GM21529 (cell line): ENCODE measurements around the gene TMEM40.
A peak's percentile ranks its signal among the peaks of the same experiment; 100 is the strongest.
"Not testable (repeated sequence)": the region's sequence is repeated elsewhere in the genome, so short reads cannot be mapped to it uniquely, and the experiment has no call there.

ENCODE experiments used
- ATAC-seq: cut with Tn5 transposase; IDR thresholded peaks from one replicate; pipeline ENCODE4 v1.9.1; 2021; ENCODE audit not compliant: unreplicated experiment

TMEM40 gene, protein sequence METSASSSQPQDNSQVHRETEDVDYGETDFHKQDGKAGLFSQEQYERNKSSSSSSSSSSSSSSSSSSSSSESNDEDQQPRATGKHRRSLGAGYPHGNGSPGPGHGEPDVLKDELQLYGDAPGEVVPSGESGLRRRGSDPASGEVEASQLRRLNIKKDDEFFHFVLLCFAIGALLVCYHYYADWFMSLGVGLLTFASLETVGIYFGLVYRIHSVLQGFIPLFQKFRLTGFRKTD

DNA sequence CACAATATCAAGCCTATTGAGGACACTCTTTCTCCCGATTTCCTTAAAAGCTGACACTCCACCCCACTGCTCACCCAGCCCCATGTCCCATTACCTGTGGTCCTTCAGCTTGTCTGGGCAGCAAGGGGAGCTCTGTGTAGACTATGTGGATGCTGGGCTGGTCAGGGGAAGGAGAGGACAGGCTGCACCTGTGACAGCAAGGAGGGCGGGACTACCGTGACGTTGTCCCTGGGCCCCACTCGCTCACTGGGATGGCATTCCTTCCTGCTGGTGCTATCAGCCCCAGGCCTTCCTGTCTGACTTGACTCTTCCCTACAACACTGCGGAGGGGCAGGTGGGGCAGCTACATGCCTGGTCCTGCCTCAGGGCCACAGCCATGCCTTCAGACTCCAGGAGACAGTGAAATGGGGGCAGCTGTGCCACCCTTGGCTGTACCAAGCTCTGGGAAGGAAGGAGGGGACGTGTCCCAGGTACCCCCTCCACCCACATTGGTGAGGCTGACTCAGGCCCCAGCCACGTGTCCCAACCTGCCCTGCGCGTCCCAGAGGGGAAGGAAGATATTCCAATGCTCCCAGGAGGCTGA, at the start of gene TMEM40:
TSS of gene TMEM40 (minus strand) at position 163 of the 583 bp plus-strand sequence. CDS start 9,427 bp downstream, outside the sequence.
- ATAC-seq, result no peak

DNA sequence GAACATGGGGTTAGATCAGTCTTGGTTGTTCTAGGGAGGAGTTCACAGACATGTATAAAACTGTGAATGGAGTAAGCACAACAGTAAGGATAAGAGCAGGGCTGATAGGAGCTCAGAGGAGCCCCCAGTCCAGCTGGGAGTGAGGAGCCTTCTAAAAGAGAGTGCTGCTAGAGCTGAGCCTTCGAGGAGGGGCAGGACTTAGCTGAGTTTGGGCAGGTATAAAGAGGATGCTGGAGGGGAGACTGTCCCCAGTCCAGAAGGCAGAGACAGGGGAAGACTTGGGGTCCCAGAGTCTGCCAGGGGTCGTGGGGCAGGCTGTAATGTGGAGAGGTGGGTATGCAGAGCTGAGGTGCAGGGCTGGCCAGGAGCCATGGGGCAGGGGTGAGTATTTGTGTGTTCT, 49.5 kb upstream of the TMEM40 start:
- ATAC-seq, result no peak

DNA sequence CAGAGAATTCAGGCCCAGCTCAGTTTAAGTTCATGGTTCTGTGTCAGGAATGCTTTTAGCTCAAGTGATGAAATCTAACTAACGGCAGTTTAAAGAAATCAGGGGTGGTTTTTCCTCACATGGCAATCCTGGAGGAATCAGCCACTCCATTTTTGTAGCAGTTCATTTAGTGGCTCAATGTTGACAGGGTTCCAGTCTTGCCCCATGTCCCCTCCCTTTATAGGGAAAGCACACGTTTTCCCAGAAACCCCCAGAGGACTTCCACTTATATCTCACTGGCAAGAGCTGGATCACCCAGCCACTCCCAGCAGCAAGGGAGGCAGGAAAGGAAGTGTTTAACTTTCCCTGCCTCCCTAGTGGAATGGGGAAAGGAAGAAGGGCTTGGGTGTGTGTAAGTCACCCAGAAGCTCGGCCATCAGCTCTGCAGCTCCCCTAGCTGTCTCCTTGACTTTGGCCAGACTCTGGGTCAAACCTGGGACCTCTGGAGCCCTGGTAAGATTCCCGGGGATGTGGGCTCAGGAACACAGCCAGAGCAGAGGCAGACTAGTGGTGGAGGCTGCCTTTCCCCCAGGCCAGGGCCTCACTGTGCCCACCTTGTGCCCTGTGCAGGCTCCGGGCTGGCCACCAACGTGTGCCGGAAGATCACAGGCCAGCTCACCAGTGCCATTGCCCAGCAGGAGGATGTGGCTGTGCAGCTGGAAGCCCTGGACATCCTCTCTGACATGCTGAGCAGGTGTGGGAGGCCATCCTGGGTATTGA, 48.7 kb upstream of the TMEM40 start:
- ATAC-seq, result no peak

DNA sequence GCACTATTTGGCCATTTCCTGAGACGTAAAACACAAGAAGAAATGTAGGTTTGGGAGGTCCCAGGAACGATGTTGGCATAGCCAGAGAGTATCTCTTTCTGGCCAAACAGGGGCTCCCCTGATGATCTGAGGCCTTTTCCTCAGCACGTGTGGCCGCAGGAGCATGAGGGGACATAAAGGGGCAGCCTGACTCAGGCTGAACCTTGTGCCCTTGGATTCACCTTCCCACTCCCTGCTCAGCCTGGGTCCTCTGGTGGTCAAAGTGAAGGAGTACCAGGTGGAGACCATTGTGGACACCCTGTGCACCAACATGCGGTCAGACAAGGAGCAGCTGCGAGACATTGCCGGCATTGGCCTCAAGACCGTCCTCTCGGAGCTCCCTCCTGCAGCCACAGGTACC, 48.0 kb upstream of the TMEM40 start:
- no peak for ATAC-seq

DNA sequence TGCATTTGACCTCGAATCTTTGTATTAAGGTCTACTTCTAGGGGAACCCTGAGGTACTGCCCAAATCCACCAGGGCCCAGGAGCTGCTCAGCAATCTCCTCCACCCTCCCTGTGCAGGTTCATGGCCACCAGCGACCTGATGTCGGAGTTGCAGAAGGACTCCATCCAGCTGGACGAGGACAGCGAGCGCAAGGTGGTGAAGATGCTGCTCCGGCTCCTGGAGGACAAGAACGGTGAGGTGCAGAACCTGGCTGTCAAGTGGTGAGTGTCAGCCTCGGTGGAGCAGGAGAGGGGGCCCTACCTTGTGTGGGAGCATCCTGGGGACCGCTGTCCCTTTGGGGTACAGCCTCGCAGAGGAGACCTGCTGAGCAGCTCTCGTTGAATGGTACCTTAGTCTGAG, 44.3 kb upstream of the TMEM40 start:
- ATAC-seq, result no peak

DNA sequence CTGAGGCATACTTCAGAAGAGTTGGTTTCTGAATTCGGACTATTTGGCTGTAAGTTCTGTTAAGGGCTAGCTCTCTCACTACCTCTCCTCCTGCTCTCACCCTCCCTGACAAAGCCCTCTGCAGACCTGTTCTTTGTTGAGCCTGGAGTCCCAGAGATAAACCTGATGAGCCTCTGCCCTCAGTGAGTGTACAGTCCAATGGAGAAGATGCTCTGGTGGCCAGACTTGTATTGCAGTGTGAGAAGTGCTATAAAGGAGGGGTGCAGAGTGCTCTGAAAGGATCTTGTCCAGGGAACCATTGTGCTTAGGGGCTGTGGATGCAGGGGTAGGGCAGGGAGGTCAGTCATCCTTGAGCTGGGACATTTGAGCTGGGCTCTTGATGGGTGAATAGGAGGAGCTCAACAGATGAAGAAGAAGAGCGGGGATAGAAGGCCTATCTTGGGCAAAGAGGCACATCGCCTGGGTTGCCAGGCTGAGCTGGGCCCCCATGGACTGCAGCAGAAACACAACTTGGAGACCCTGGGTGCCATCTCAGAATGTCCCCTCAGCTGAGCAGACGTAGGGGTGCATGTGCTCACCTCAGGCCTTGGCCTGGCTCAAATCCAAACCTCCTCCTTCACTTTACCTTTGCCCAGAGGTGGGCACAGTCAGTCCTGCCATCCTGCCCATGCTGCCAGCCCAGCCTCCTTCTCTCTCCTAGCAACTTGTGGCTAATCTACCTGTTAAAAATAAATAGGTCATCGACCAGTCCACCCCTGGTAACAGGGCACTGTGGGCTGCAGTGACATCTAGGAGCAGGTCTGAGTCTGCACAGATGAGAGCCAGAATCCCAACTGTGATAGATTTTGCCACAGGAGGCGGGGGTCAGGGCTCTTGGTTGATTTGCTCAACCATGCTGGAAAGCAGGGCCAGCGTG, 40.7 kb upstream of the TMEM40 start:
- no peak for ATAC-seq

DNA sequence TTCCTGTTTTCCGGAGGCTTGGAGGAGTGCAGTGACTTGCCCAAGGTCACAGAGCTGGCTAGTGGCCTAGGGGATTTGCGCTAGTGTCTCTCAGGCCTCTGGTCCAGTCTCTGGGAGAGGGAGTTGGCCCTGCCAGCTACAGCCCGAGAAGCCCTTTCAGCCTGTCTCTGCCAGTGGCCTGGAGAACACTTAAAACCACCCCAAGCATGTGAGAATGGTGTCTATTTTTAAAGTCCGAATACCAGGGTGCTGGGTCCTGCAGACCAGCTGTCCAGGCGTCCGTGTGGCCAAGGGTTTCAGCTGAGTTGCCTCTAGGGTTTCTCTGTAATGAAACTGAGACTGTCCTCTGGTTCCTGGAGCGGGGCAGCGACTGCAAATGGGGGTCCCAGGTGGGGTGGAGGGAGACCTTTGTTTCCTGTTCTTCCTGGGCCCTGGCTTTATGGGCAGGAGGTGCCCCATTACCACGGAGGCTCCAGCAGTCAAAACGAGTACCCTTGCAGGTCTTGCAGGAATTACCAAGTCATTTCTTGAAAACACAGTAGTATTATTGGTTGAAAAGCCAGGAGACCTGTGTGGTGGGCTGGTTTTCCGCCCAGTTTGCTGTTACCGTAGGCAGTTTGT, 39.6 kb upstream of the TMEM40 start:
- no peak for ATAC-seq

DNA sequence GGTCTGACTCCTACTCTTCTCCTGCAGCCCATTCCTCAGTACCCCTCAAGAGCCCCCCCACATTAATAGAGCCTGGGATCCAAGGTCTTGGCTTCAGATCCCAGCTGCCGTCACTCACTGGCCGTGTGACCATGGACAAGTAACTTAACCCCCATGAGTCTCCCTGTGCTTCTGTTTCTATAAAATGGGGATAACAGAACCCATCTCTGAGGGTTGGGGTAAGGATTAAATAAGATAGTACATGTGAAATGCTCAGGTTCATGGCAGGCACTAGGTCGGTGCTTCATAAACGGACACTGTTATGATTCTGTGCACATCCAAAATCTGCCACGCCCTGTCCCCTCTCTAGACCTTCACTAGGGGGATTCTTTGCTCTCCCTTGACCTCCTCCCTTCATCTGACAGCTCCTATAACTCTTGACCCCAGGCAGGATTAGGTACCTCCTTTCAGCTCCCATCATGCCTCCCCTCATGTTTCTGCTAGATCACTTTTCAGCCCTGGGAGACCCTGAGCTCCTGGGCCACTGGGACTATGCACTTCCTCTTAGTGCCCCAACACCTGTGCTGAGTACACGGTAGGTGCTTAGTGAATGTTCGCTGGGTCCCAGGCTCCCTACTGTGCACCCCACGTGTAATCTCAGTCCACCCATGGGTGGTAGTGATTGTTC, 39.0 kb upstream of the TMEM40 start:
- no peak for ATAC-seq

DNA sequence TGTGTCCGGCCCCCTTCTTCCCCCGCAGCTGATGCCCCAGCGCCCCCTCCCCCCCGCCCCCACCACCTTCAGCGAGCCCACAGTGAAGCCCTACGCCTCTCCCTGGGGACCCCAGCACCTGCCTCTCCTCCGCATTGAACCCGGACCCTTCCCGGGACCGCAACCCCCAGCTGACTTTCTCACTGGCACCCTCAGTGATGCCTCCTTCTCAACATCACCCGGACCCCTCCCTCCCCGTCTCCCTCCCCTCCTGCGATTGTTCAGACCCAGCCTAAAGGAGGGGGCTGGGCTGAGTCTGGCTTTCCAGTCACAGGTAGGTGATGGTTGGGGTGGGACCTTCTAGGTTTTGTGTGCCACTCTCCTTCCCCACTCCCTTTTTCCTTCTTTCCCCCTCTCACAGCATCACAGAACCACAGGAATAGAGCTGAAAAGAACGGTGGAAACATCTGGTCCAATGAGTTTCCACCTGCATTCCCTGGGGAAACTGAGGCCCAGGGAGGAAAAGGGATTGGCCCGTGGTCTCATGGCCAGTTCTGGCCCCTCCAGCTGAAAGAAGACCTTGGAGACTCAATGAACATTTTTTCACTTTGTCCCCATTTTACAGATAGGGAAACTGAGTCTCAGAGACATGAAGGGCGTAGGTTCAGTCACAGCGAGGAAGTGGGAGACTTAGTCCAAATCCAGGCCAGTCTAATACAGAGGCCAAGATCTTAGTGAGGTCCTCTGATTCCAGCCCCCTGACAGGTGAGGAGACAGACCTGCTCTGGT, 38.2 kb upstream of the TMEM40 start:
- ATAC-seq, result no peak

DNA sequence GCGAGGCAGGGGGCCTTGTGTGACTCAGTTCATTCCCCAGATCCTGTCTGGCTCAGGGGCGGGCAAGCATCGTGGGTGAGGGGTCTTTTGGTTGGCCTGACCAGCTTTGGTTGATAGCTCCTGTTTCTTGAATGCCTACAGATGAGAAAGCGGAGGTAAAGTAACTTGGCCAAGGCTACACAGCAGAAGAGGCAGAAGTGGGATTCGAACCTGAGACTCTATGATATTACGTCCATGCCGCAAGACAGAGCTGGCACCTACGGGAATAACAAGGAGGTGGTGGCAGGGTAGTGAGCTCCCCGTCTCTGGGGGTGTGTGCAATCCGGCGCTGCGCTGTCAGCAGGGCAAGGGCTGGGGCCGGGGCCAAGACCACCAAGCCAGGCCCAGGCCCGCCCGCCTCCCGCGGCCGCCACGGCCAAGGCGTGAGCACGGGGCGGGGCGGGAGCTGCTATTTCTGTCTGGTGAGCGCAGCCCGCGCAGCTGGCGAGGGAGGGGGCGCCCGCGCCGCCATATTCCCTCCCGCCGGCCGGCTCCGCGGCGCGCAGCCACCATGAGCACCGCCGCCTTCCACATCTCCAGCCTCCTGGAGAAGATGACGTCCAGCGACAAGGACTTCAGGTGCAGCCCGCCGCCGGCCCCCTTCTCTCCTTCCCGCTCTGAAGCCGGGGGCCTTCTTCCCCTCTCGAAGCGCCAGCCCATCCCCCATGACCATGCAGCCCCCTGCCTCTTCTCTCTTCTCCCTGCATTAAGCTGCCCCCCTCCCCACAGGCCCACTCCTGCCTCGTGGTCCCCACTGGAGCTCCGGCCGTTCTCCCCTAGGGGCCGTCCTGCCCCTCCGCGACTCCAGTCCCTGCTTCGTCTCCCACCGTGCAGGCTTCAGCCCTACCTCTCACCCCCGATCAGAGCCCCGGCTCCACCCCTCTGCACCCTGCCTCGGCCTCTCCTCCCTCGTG, 37.4 kb upstream of the TMEM40 start, which contains the start of gene CAND2:
TSS of gene CAND2 (plus strand) at position 510 of the 953 bp plus-strand sequence. CDS start at position 551, 41 bp downstream.
- peak; percentile 55 for ATAC-seq

DNA sequence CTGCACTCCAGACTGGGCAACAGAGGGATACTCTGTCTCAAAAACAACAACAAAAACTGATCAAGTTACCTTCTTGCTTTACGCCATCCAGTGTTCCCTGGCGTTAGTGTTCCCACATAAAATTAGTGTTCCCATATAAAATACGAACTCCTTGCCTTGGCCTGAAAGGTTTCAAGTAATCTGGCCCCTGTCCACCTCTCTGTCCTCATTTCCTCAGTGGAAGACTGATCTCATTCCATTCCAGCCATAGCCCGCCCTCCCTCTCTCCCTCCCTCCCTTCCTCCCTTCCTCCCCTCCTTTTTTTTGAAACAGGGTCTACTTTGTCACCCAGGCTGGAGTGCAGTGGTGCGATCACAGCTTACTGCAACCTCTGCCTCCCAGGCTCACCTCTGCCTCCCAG, 34.6 kb upstream of the TMEM40 start:
- no peak for ATAC-seq

DNA sequence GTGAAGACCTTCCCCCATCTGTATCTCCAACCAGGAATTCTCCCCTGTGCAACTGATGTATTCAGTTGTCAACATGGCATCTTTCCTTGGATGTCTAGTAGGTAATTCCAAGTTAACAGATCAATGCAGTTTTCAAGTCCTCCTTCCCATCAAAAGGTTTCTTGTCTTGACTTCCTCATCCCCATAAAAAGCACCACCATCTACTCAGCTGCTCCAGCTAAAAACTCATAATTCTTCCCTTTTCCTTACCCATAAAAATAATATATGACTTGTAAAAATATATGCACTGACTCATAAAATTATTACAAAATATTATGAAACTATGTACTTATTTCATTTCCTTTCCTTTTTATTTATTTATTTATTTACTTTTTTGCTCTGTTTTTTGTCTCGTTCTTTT, 32.4 kb upstream of the TMEM40 start:
- no peak for ATAC-seq

DNA sequence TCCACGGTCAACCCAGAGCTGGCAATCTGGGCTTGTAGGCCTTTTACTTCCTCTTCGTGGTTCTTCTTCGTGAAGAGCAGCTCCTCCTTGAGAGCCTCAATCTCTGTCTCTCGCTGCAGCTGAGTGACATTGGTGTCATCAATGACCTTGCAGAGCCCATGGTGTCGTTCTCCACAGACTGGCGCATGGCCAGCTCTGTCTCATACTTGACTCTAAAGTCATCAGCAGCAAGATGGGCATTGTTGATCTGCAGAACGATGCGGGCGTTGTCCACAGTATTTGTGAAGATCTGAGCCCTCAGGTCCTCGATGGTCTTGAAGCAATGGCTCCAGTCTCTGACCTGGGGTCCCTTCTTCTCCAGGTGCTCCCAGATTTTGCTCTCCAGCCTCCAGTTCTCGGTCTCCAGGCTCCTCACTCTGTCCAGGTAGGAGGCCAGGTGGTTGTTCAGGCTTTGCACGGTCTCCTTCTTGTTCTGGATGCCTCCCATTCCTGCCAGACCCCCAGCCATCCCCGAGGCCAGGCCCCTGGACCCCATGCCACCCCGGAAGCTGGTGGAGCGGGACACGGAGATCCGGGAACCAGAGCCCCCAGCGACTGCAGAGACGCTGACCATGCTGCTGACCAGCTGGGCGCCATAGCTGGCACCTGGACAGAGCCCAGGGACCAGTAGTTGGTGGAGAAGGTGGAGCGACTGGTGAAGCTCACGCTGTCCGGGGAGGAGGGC, 29.1 kb upstream of the TMEM40 start:
- ATAC-seq, result not testable (repeated sequence)

DNA sequence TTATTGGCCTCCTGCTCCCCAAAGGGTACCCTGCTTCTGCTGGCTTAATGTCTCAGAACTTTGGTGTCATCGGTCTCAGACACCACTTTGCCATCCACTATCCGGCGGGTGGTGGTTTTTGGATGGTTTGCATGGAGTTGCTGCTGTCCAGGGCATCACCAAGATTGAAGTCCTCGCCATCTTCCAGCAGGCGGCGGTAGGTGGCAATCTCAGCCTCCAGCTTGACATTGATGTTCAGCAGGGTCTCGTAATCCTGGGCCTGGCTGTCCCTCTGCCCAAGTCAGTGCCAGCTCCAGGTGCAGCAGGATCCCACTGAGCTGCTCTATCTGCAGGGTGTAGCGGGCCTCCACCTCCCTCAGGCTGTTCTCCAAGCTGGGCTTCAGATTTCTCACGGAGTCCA, 28.3 kb upstream of the TMEM40 start:
- not testable (repeated sequence) for ATAC-seq

DNA sequence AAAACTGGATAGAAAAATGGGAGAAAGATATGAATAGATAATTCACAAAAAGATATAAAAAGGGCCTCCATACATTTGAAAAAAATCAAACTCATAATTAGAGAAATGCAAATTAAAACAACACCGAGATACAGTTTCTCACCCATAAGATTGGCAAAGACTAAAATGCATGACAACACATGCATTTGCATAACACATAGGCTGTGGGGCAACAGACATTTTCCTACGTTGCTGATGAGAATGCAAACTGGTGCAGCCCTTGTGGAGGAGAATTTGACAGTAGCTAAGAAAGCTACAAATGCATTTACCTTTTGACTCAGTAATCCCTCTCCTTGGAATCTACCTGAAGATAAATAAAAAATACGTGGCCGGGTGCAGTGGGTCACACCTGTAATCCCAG, 26.0 kb upstream of the TMEM40 start:
- no peak for ATAC-seq

DNA sequence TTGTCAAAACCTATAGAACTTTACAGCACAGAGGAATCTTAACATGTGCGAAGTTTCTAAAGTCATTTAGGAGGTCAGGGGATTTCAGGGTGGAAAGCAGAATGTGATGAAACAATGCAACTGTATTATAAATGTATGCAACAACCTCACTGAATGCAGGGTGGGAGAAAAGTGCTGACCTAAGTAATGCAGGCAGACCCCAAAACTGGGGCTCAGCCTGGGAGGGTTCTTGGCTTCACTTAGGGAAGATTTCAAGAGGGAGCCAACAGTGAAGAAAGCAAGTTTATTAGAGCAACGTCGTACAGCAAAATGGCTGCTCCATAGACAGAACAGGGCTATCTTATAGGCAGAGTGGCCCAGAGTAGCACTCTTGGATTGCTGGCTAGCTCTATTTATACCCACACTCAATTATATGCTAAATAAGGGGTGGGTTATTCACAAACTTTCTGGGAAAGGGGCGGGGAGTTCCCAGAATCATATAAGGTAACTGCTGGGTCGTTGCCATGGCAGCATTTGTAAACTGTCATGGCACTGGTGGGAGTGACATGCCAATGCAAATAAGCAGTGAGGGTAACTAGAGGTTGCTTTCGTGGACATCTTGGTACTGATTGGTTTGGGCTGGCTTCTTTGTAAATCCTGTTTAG, 23.2 kb upstream of the TMEM40 start:
- ATAC-seq, result no peak

DNA sequence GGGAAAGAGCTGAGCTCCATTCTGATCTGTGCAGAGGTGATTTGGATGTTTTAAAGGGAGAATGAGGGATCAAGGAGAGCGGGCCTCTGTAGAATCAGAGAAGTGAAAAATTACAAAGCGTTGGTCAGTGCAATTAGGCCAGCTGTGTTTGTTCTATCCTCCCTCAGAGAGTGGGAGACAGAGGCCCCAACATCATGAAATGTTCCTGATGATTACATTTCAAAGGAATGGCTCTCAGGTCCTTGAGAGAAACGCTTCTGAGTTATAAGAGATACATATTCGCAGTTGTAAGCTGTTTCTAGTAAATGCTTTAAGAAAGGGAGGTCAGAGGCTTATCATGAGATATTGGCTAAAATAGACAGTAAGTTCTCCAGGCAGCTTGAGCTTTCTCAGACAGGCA, 21.7 kb upstream of the TMEM40 start:
- ATAC-seq, result no peak
